Stimulated activated CD4-positive, alpha-beta T cell treated with anti-CD3 and anti-CD28 coated beads, Interleukin-4, amount 100 ng/mL, for 48 hours (primary cell): ENCODE data around the gene EBF3.

Experiments used
- DNase-seq, 2 donors: peaks; one replicate each; pipeline ENCODE4 v3.0.0-alpha.2; 2020; ENCODE audit warnings: low read depth in 2 of 2

EBF3 gene

DNA sequence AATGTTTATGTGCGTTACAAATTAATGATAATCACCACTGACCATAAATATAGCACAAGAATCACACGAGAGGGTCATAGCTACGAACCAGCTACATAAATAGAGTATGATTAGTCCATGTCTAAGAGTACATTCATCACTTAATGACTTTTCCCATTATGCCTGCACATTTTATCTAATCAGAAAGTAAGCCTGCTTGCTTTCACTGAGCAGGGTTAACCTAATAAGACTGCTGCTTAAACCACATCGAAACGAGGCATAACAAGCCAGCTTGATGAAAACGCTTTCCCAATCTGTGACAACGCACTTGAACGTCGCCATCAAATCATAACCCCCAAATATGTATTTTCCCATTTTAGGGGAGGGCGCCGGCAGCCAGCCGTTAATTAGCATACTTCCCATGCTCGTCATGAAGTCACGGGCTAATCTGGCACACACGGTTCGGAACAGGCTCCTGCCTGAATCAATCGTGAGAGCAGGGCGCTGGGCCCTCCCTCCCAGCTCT, 71.5 kb downstream of the EBF3 start:
- DNase-seq = no peak

GRCh38 chr10:129891806-129892205, 72.3 kb downstream of the EBF3 start:
- no peak for DNase-seq

- no peak for DNase-seq
Observed at GRCh38 chr10:129890170-129890569, 73.9 kb downstream of the EBF3 start.

DNA sequence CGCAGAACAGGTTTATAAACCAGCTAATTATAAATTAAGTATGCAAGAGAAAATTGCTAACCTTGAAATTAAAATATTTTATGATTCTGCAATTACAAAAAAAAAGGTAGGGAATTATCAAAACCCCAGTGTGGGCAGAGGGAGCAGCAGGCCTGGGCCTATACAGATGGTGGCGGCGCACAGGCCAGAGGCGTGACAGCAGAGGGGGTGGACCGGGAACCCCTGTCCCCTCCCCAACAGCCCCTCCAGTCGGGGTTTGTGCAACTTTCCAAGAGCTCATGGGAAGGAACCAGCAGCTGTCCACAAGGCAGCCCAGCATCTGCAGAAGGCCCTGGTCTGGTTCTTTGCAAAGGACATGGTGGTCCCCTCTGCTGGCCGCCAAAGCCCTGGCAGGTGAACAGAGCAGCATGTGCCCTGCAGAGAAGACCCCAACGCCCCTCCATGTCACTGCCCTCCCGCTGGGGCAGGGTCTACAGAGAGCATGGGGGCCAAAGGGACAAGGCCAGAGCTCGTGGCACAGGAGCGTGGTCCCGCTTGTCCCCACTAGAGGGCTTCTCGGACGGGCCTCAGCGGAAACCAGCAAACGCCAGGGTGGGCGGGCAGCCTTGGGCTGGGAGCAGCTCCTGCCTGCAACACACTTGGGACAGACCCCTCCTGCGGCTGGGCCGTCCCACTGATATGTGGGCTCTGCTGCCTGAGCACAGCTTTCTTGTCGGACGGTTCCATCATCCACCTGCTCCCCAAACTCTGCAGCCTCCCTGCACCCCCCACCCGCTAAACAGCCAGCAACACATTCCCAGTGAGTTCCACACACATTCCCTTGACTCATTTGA, 75.1 kb downstream of the EBF3 start:
- DNase-seq = peak; percentile 14 to 40

- no peak for DNase-seq
Observed at GRCh38 chr10:129887986-129888783, 75.9 kb downstream of the EBF3 start.

- DNase-seq = no peak
Observed at GRCh38 chr10:129887381-129887905, 76.6 kb downstream of the EBF3 start.

DNA sequence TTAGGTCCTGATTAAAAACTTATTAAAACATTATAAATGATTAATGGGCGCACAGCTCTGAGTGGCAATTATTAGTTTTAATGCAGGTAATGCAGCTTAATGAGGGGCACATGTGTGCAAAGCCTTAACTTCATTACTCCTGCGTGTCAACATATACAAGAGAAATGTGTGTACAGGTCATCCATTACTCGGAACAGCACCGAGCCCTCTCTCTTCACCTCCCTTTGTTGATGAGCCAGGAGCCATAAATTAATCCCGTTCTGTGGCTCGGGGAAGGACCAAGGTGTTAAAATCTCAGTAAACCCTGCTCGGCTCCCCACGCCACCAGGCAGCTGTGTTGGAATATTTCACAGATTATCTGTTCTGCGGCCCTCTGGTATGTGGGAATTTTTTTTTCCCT, 77.8 kb downstream of the EBF3 start:
- DNase-seq = no peak

DNA sequence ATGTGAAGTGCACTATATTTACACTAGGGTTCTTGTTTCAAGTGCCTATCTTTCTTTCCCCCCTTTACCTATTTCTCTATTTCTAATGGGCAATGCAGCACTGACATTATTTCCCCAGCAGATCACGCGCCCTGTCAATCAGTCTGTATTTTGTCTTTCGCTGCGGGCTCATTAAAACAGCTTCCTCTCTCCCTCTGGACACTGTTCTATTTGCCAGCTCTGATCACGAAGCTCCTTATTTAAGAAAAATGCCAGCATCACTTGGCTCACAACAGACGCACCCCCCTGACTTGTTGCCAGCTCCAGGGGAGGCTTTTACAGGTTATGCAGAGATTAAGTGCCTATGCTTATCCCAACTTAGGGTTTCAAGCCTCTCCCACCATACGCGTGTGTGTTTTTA, 78.5 kb downstream of the EBF3 start:
- DNase-seq = no peak

DNA sequence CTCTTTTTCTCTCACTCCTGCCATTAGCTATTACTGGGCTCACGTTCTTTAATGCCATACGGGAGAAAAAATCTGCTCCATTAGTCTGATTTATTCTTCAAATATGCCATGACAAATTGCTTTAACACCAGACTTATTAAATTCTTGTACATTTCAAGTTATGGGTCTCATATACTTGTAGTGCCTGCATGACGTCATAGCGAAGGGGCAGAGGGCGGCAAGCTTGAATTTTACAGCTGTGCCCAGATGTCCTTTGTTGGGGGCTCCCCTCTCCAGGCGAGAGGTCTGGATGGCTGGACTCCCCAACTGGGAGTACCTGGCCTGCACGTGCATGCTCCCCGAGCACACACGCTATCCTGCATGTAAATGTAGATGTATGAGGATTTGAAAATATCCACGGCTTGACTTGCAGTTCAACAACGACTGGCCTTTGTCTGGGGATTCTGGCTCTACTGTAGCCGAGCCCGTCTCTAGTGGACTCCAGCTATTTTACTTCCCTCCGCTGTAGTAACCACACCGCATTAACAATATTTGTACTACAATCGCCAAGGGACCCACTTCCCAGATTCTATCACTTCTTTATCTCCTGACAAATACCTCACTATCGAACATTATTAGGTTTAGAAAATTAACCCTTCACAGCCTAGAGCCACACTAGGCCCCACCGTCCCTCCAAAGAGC, 79.5 kb downstream of the EBF3 start:
- DNase-seq = no peak

DNA sequence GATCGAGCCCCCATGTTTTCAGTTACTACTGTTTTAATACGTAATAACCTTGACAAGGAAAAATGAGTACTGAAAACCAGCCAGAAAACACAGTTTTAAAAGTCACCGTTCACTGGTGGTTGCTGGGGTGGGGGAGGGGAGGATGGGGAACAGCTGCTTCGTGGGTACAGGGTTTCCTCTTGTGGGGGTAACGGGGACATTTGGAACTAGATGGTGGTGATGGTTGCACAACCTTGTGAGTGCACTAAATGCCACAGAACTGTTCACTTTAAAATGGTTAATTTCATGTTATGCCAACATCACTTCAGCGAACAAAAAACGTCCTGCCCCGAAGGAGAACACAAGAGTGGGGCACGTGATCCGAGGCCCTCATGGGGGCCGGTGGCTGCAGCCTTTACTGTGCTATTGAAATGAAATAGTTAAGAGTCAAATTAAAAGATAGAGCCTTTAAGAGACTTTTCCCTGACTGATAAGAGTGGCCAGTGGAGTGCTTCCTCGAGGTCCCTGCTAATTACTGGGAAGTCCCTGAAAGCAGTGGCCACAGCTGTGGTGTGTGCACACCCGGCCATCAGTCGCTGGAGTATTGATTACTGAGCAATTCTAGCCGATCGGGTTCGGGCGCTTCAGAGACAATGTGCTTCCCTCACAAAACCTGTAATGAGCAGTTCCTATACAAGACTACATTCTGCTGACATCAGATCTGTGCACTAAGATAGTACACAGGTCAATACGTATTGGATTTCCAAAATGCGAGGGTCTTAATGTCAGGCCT, 80.3 kb downstream of the EBF3 start:
- no peak for DNase-seq

DNA sequence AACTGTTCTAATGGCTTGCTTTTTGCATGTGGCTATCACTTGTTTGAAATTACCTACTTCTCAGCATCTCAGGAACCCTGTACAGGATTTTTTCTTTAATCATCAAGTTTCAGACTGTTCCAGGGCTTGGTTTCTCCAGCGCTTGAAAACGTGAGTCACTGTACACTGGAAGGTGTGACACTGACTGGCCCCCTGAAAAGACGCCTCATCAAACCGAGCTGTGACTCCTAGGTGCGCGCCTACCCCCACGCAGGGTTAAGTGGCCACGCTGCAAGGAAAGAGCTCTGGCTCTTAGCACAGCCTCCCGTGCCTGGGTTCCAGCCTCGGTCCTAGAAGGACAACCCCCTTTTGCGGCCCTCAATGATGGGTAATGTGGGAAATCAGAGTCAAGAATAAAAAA, 81.0 kb downstream of the EBF3 start:
- no peak for DNase-seq

DNA sequence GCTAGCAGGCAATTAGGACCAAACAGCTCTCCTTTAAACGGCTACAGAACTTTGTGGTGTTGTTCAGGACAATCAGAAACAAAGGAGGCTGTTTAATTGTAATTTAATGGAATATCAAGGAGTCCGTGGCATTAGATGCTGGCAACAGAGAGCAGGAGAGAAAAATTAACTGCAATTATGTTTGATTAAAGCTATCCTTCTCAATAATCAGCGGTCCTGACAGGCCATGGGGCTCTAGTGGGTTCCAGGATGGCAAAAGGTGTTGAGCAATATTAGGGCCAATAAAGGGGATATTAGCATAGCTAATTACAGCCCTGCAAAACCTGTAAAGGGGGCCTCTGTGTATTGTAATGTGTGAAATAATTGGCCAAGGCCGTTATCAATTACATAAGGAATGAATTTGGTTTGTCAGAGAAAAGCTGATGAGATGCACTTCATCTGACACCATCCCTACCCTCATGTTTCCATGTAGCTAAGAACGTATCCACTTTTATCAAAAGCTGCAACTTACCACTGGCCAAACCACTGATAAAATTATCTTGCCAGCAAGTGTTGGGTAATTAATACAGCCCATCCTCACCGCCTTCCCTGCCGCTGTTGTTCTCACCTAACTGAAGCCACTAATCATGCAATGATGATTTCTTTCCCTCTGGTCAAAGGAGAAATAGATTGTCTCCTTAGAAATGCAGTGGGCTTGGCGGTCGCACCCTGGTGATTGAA, 81.6 kb downstream of the EBF3 start:
- no peak for DNase-seq

GRCh38 chr10:129881641-129882040, 82.4 kb downstream of the EBF3 start:
- DNase-seq = no peak

- DNase-seq = no peak
Observed at GRCh38 chr10:129880191-129880870, 83.7 kb downstream of the EBF3 start.

DNA sequence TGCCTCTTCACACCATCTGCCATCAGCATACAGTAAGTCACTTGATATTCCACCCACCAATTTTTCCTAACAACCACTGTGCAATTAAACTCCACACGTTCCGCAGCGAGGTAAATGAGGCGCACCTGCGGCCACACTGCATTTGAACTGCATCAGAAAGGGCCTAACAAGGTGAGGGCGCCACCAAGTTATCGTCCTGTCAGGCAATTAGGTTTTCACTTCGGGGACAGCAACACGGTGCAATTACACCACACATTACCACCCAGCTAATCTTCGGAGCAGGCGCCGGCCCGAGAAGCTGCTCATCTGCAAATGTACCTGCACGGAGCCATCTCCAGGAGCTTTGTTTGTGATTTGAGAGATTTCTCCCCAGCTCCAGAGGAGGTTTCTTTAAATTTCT, 84.4 kb downstream of the EBF3 start:
- no peak for DNase-seq

DNA sequence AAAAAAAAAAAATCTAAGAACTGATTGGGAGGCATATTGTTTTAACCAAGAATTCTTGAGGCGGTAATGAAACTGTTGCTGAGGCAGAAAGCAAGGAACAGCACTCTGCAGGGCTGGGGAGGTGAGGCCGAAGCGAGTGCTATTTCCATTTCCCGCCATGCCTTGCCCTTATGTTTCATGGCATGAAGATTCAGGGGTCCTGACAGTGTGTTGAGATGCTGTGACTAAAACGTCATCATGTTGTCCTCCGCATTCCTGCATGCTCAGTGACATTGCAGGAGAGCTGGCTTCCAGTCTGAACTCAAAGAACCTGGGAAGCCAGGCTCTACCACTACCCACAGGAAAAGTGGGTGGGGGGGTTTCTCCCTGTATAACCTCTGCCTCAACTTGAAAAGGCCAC, 85.2 kb downstream of the EBF3 start:
- DNase-seq = no peak

- DNase-seq = peak; percentile 17 to 39
Observed at GRCh38 chr10:129877773-129878371, 86.2 kb downstream of the EBF3 start.

- DNase-seq = no peak
Observed at GRCh38 chr10:129876838-129877237, 87.2 kb downstream of the EBF3 start.

GRCh38 chr10:129875993-129876726, 87.9 kb downstream of the EBF3 start:
- no peak for DNase-seq
